Liver (tissue), 9 donors: ENCODE measurements around the gene MACROH2A2. TPM values are rescaled to one million over a fixed set of nuclear protein-coding genes. Genes with fewer than 3 reads are reported as not detected.

ENCODE experiments used
- DNase-seq: peaks from one replicate; pipeline ENCODE4 v3.0.0-alpha.2; 2017; ENCODE audit warnings: low spot score
- H3K27ac ChIP-seq, 2 donors: one replicate each; pipeline ENCODE4 v1.7.0; 2013; ENCODE audit warnings: inconsistent platforms in 2 of 2, low read length in 2 of 2, control low read depth in 1 of 2, low read depth in 1 of 2, mild to moderate bottlenecking in 1 of 2
- H3K27me3 ChIP-seq, 4 donors: one replicate each; pipeline versions ENCODE4 v1.6.1 to v1.7.0; 2013; ENCODE audit warnings: low read length in 3 of 4, inconsistent platforms in 1 of 4, mild to moderate bottlenecking in 1 of 4, moderate library complexity in 1 of 4; ENCODE audit not compliant: control insufficient read depth in 4 of 4, insufficient read depth in 4 of 4
- H3K36me3 ChIP-seq, 4 donors: one replicate each; pipeline versions ENCODE4 v1.6.1 to v1.7.0; 2013; ENCODE audit warnings: low read length in 3 of 4, mild to moderate bottlenecking in 3 of 4, low read depth in 1 of 4, moderate library complexity in 1 of 4; ENCODE audit not compliant: control insufficient read depth in 4 of 4, insufficient read depth in 3 of 4
- H3K4me1 ChIP-seq, 4 donors: one replicate each; pipeline versions ENCODE4 v1.6.1 to v1.7.0; 2013; ENCODE audit warnings: low read length in 3 of 4, mild to moderate bottlenecking in 3 of 4, moderate library complexity in 1 of 4; ENCODE audit not compliant: control insufficient read depth in 4 of 4, insufficient read depth in 4 of 4
- H3K4me3 ChIP-seq, 3 donors: one replicate each; pipeline versions ENCODE4 v1.6.1 to v1.7.0; 2013; ENCODE audit warnings: low read length in 3 of 3, control low read depth in 1 of 3, low read depth in 1 of 3, mild to moderate bottlenecking in 1 of 3
- H3K9ac ChIP-seq, 2 donors: one replicate each; pipeline ENCODE4 v1.7.0; 2013; ENCODE audit warnings: low read length in 2 of 2, mild to moderate bottlenecking in 2 of 2, moderate library complexity in 2 of 2, control low read depth in 1 of 2, low read depth in 1 of 2
- H3K9me3 ChIP-seq, 4 donors: one replicate each; pipeline versions ENCODE4 v1.6.1 to v1.7.0; 2013; ENCODE audit warnings: low read length in 3 of 4; ENCODE audit not compliant: control insufficient read depth in 4 of 4
- ATF3 ChIP-seq: IDR thresholded peaks from 2 replicates; pipeline ENCODE4 v1.6.1; 2016; ENCODE audit warnings: antibody characterized with exemption
- CTCF ChIP-seq: fragments of 150-350 bp; IDR thresholded peaks from 2 replicates; pipeline ENCODE4 v1.5.1; 2017; ENCODE audit warnings: improper control_type of control experiment, low read depth, low read length; ENCODE audit not compliant: missing input control
- EGR1 ChIP-seq, 2 donors: IDR thresholded peaks; 2 replicates each; pipeline ENCODE4 v1.6.1; 2016 to 2018; ENCODE audit warnings: antibody characterized with exemption in 2 of 2, low read depth in 2 of 2
- FOXA1 ChIP-seq: IDR thresholded peaks from 2 replicates; pipeline ENCODE4 v1.6.1; 2016; ENCODE audit warnings: antibody characterized with exemption
- FOXA2 ChIP-seq: IDR thresholded peaks from 2 replicates; pipeline ENCODE4 v1.6.1; 2016; ENCODE audit warnings: antibody characterized with exemption
- GABPA ChIP-seq, 2 donors: IDR thresholded peaks in 1 of 2; conservative IDR thresholded peaks in 1 of 2; 2 replicates each; pipeline ENCODE4 v1.6.1; 2016; ENCODE audit warnings: antibody characterized with exemption in 2 of 2, mild to moderate bottlenecking in 1 of 2, moderate library complexity in 1 of 2
- HNF4G ChIP-seq: IDR thresholded peaks from 2 replicates; pipeline ENCODE4 v1.6.1; 2016; ENCODE audit warnings: antibody characterized with exemption
- JUND ChIP-seq, 2 donors: IDR thresholded peaks; 2 replicates each; pipeline ENCODE4 v1.6.1; 2016; ENCODE audit warnings: antibody characterized with exemption in 2 of 2
- MAX ChIP-seq: IDR thresholded peaks from 2 replicates; pipeline ENCODE4 v1.6.1; 2016; ENCODE audit warnings: antibody characterized with exemption
- NR2F2 ChIP-seq: IDR thresholded peaks from 2 replicates; pipeline ENCODE4 v1.6.1; 2016; ENCODE audit warnings: antibody characterized with exemption
- RAD21 ChIP-seq, 2 donors: IDR thresholded peaks; 2 replicates each; pipeline ENCODE4 v1.6.1; 2016; ENCODE audit warnings: antibody characterized with exemption in 2 of 2, mild to moderate bottlenecking in 2 of 2
- REST ChIP-seq: IDR thresholded peaks from 2 replicates; pipeline ENCODE4 v1.6.1; 2016; ENCODE audit warnings: antibody characterized with exemption, mild to moderate bottlenecking
- RXRA ChIP-seq, 2 donors: IDR thresholded peaks; 2 replicates each; pipeline ENCODE4 v1.6.1; 2017 to 2018; ENCODE audit warnings: antibody characterized with exemption in 2 of 2, mild to moderate bottlenecking in 1 of 2
- SP1 ChIP-seq: IDR thresholded peaks from 2 replicates; pipeline ENCODE4 v1.6.1; 2018; ENCODE audit warnings: antibody characterized with exemption, mild to moderate bottlenecking
- TAF1 ChIP-seq: conservative IDR thresholded peaks from 2 replicates; pipeline ENCODE4 v1.6.1; 2016; ENCODE audit warnings: antibody characterized with exemption, mild to moderate bottlenecking
- YY1 ChIP-seq: IDR thresholded peaks from 2 replicates; pipeline ENCODE4 v1.6.1; 2016; ENCODE audit warnings: antibody characterized with exemption, mild to moderate bottlenecking
- ZBTB33 ChIP-seq: IDR thresholded peaks from 2 replicates; pipeline ENCODE4 v1.6.1; 2016; ENCODE audit warnings: antibody characterized with exemption
- WGBS: extraction: QIAGEN DNeasy Blood & Tissue Kit; methylation state at CpG from one replicate; pipeline ENCODE4 v1.1.7; 2013; 5-methylcytosine and 5-hydroxymethylcytosine counted together
- polyA plus RNA-seq, 2 donors: library from polyadenylated mRNA; stranded (reverse) in 1 of 2; unstranded in 1 of 2; fragments of 200-250 nt in 1 of 2; fragments of >200 nt in 1 of 2; fragmentation: Nextera tagmentation in 1 of 2; extraction: Ambion mirVana in 1 of 2; gene quantifications; one replicate each; pipeline versions ENCODE4 v1.2.1 to v1.2.3, GENCODE V29; 2013 to 2015
- total RNA-seq, 2 donors: library from RNA; depleted of rRNA; stranded (reverse); fragments of >200 nt; gene quantifications; one replicate each; pipeline ENCODE4 v1.2.3, GENCODE V29; 2014
- donor health status: healthy.
- donor health status: healthy.
- donor health status: healthy.
- donor health status: healthy.
- donor health status: healthy.

Gene MACROH2A2
- total and polyA plus RNA-seq, 4 donors: 1.2 to 7.2 (median 3.4) TPM

- Histone ChIP-seq H3K27ac (peak overlapping the region; percentile 88), H3K27me3 (no peaks in the 10 kb centered on the region), H3K4me3 (peak overlapping the region; percentile 66 to 76 (median 68)), H3K9me3 (no peaks in the 10 kb centered on the region), H3K9ac (peak overlapping the region; percentile 28), H3K36me3 (peaks cover 0 to 6% (median 1%) of the 10 kb centered on the region in 4 donors), H3K4me1 (peaks cover 4 to 25% (median 14%) of the 10 kb centered on the region in 4 donors)
- 15% methylated on average over 28 of the region's 28 CpGs for WGBS
- no peak for DNase-seq
- no peak for TF ChIP-seq FOXA1
Measured at GRCh38 chr10:70145166-70145665, 92.6 kb downstream of the MACROH2A2 start.

- Histone ChIP-seq H3K27ac (peak overlapping the region; percentile 88), H3K9ac (peak overlapping the region in 1 of 2 donors; percentile 64), H3K36me3 (peaks cover 0 to 12% (median 6%) of the 10 kb centered on the region in 4 donors), H3K9me3 (no peaks in the 10 kb centered on the region), H3K4me1 (peaks cover 4 to 25% (median 14%) of the 10 kb centered on the region in 4 donors), H3K27me3 (no peaks in the 10 kb centered on the region), H3K4me3 (peak overlapping the region; percentile 66 to 76 (median 68))
- TF ChIP-seq EGR1 (IDR thresholded peaks at IDR 0.05; ENCODE audit: low read depth in 2 of 2) (no peak), YY1 (peak; percentile 63), CTCF (peak; percentile 33), RAD21 (IDR thresholded peaks at IDR 0.05) (peak in 1 of 2 donors; percentile 13)
- WGBS: under 1% methylated on average over 98 of the region's 98 CpGs
- DNase-seq: peak; percentile 61
Measured at GRCh38 chr10:70145666-70146488, 93.2 kb downstream of the MACROH2A2 start.

GRCh38 chr10:70146489-70147258 is 94.0 kb downstream of the MACROH2A2 start, which contains the start of gene TYSND1:
TYSND1 (minus strand) TSS chr10:70146700; CDS start chr10:70146586, 114 bp downstream.
- Histone ChIP-seq H3K4me3 (peak within 1 kb of the TSS; percentile 66 to 76 (median 68)), H3K4me1 (peaks cover 4 to 25% (median 14%) of the 10 kb centered on the region in 4 donors), H3K27ac (peak within 1 kb of the TSS; percentile 88), H3K36me3 (peaks cover 0 to 20% (median 10%) of the 10 kb centered on the region in 4 donors), H3K9me3 (no peaks in the 10 kb centered on the region), H3K9ac (peak within 1 kb of the TSS; percentile 47 to 64), H3K27me3 (no peaks in the 10 kb centered on the region)
- DNase-seq: peak; percentile 89
- under 1% methylated on average over 39 of the region's 39 CpGs for WGBS
- no peak for TF ChIP-seq FOXA1
- TF ChIP-seq JUND (IDR thresholded peaks at IDR 0.05): peak; percentile 73 to 78
- peak; percentile 77 for TF ChIP-seq TAF1
- no peak for TF ChIP-seq ZBTB33
- peak in 1 of 2 donors; percentile 68 for TF ChIP-seq GABPA (IDR thresholded peaks at IDR 0.05 in 1 of 2, conservative IDR thresholded peaks at IDR 0.05 in 1 of 2)
- peak; percentile 84 for TF ChIP-seq SP1
- TF ChIP-seq NR2F2: peak; percentile 76
- no peak for TF ChIP-seq FOXA2
- peak; percentile 53 for TF ChIP-seq REST
- TF ChIP-seq HNF4G: peak; percentile 29
- TF ChIP-seq RAD21 (IDR thresholded peaks at IDR 0.05): peak; percentile 62 to 64
- peak in 1 of 2 donors; percentile 7 for TF ChIP-seq EGR1 (IDR thresholded peaks at IDR 0.05; ENCODE audit: low read depth in 2 of 2)
- no peak for TF ChIP-seq ATF3
- TF ChIP-seq MAX: peak; percentile 66
- peak; percentile 42 to 67 for TF ChIP-seq RXRA (IDR thresholded peaks at IDR 0.05)
- peak; percentile 29 for TF ChIP-seq YY1
